Tibial nerve (tissue), 4 donors: ENCODE measurements around the gene TMEM97. TPM values are rescaled to one million over a fixed set of nuclear protein-coding genes. Genes with fewer than 3 reads are reported as not detected.

ENCODE experiments used
- DNase-seq, 2 donors: peaks; one replicate each; pipeline ENCODE4 v3.0.0-alpha.2; 2019; ENCODE audit warnings: low spot score in 2 of 2
- H3K27ac ChIP-seq, 4 donors: fragments of 200-600 bp; sonication (generic) in 3 of 4; one replicate each; pipeline ENCODE4 v1.5.1; 2017 to 2019; ENCODE audit warnings: mild to moderate bottlenecking in 1 of 4
- H3K27me3 ChIP-seq, 2 donors: fragments of 200-600 bp; sonication (generic) in 1 of 2; one replicate each; pipeline versions ENCODE4 v1.5.1 to v1.6.0; 2017 to 2019
- H3K36me3 ChIP-seq, 3 donors: fragments of 200-600 bp; sonication (generic); one replicate each; pipeline ENCODE4 v1.5.1; 2018 to 2019
- H3K4me1 ChIP-seq, 4 donors: fragments of 200-600 bp; sonication (generic) in 3 of 4; one replicate each; pipeline ENCODE4 v1.5.1; 2017 to 2019
- H3K4me3 ChIP-seq, 4 donors: fragments of 200-600 bp; sonication (generic) in 3 of 4; one replicate each; pipeline ENCODE4 v1.5.1; 2017 to 2019; ENCODE audit warnings: mild to moderate bottlenecking in 1 of 4, moderate library complexity in 1 of 4
- H3K9me3 ChIP-seq, 4 donors: fragments of 200-600 bp; sonication (generic) in 3 of 4; one replicate each; pipeline ENCODE4 v1.5.1; 2017 to 2019
- CTCF ChIP-seq, 5 experiments: fragments of 200-600 bp in 3 of 5; fragments of 450-650 bp in 2 of 5; sonication (generic) in 3 of 5; IDR thresholded peaks; one replicate each; pipeline ENCODE4 v1.5.1; 2016 to 2019; ENCODE audit warnings: antibody characterized with exemption in 5 of 5, mild to moderate bottlenecking in 3 of 5, moderate library complexity in 2 of 5
- EP300 ChIP-seq, 2 donors: sonication (generic); formaldehyde crosslinking; IDR thresholded peaks; one replicate each; pipeline ENCODE4 v1.6.1; 2017; ENCODE audit warnings: antibody characterized with exemption in 2 of 2, mild to moderate bottlenecking in 1 of 2
- POLR2A ChIP-seq, 2 donors: fragments of 450-650 bp; IDR thresholded peaks; one replicate each; pipeline ENCODE4 v1.6.1; 2017; ENCODE audit warnings: antibody characterized with exemption in 2 of 2, mild to moderate bottlenecking in 2 of 2, moderate library complexity in 2 of 2
- WGBS, 2 donors: methylation state at CpG; one replicate each; pipeline ENCODE4 v1.1.5; 2018; 5-methylcytosine and 5-hydroxymethylcytosine counted together
- total RNA-seq, 4 donors: library from RNA; depleted of rRNA; stranded (reverse); fragments of >200 nt; gene quantifications; one replicate each; pipeline ENCODE4 v1.1.0, GENCODE V29; 2016

Gene TMEM97
- total RNA-seq, 4 donors from 2014 or later: 8.1 to 20.2 (median 16.8) TPM

- no peak for DNase-seq
- Histone ChIP-seq H3K9me3 (no peaks in the 10 kb centered on the region), H3K27me3 (no peaks in the 10 kb centered on the region), H3K36me3 (no peaks in the 10 kb centered on the region), H3K4me3 (no peak overlapping the region), H3K27ac (no peak overlapping the region), H3K4me1 (no peaks in the 10 kb centered on the region)
- WGBS, 2 donors: 67 to 74% methylated on average over 3 of the region's 3 CpGs
- TF ChIP-seq EP300 (IDR thresholded peaks at IDR 0.05) (no peak), POLR2A (IDR thresholded peaks at IDR 0.05) (no peak), CTCF (IDR thresholded peaks at IDR 0.05) (no peak)
These were observed 20.6 kb upstream of the TMEM97 start for GRCh38 chr17:28298449-28298848.

- Histone ChIP-seq H3K36me3 (no peaks in the 10 kb centered on the region), H3K4me3 (no peak overlapping the region), H3K27me3 (peaks cover 0 to 18% of the 10 kb centered on the region in 2 donors), H3K27ac (no peak overlapping the region), H3K4me1 (no peaks in the 10 kb centered on the region), H3K9me3 (no peaks in the 10 kb centered on the region)
- 39 to 41% methylated on average over 9 to 15 of the region's 38 CpGs for WGBS, 2 donors
- DNase-seq: no peak
- no peak for TF ChIP-seq POLR2A (IDR thresholded peaks at IDR 0.05)
These were observed 12.0 kb upstream of the TMEM97 start for GRCh38 chr17:28306954-28307401.

- peaks cover 0 to 8% (median 7%) of the 10 kb centered on the region in 4 donors for H3K4me1 ChIP-seq
- no peaks in the 10 kb centered on the region for H3K27me3 ChIP-seq
- no peak overlapping the region for H3K27ac ChIP-seq
- H3K36me3 ChIP-seq: no peaks in the 10 kb centered on the region
- TF ChIP-seq POLR2A (IDR thresholded peaks at IDR 0.05) (no peak), CTCF (IDR thresholded peaks at IDR 0.05) (no peak), EP300 (IDR thresholded peaks at IDR 0.05) (no peak)
- no peak overlapping the region for H3K4me3 ChIP-seq
- H3K9me3 ChIP-seq: no peaks in the 10 kb centered on the region
- 79 to 89% methylated on average over 2 of the region's 2 CpGs for WGBS, 2 donors
- no peak for DNase-seq
These were observed 5.2 kb upstream of the TMEM97 start for GRCh38 chr17:28313841-28314240.

GRCh38 chr17:28315846-28316705 lies 2.9 kb upstream of the TMEM97 start:
- Histone ChIP-seq H3K27me3 (no peaks in the 10 kb centered on the region), H3K9me3 (no peaks in the 10 kb centered on the region), H3K4me3 (no peak overlapping the region), H3K27ac (no peak overlapping the region), H3K4me1 (peaks cover 0 to 19% (median 15%) of the 10 kb centered on the region in 4 donors), H3K36me3 (no peaks in the 10 kb centered on the region)
- DNase-seq: no peak
- 93 to 98% methylated on average over 4 of the region's 4 CpGs for WGBS, 2 donors
- TF ChIP-seq EP300 (IDR thresholded peaks at IDR 0.05) (no peak), CTCF (IDR thresholded peaks at IDR 0.05) (no peak), POLR2A (IDR thresholded peaks at IDR 0.05) (no peak)

- no peaks in the 10 kb centered on the region for H3K9me3 ChIP-seq
- H3K4me3 ChIP-seq: no peak overlapping the region
- no peak for TF ChIP-seq EP300 (IDR thresholded peaks at IDR 0.05)
- no peak for TF ChIP-seq POLR2A (IDR thresholded peaks at IDR 0.05)
- no peak for TF ChIP-seq CTCF (IDR thresholded peaks at IDR 0.05)
- 84% methylated on average over 21 of the region's 21 CpGs for WGBS, 2 donors
- no peak overlapping the region for H3K27ac ChIP-seq
- no peaks in the 10 kb centered on the region for H3K36me3 ChIP-seq
- H3K4me1 ChIP-seq: peaks cover 0 to 19% (median 15%) of the 10 kb centered on the region in 4 donors
- H3K27me3 ChIP-seq: no peaks in the 10 kb centered on the region
- no peak for DNase-seq
These were observed 1.7 kb upstream of the TMEM97 start for GRCh38 chr17:28317099-28317965.
